Suprapubic skin (tissue), 4 donors: ENCODE measurements around the gene ANK2.

ENCODE experiments used
- POLR2A ChIP-seq, 2 donors: fragments of 450-650 bp; IDR thresholded peaks; one replicate each; pipeline ENCODE4 v1.6.1; 2017; ENCODE audit warnings: antibody characterized with exemption in 2 of 2, mild to moderate bottlenecking in 2 of 2, moderate library complexity in 2 of 2
- POLR2AphosphoS5 ChIP-seq, 3 donors: sonication (generic); formaldehyde crosslinking; IDR thresholded peaks; one replicate each; pipeline ENCODE4 v1.6.1; 2017; ENCODE audit warnings: antibody characterized with exemption in 3 of 3

GRCh38 chr4:113024388-113024787 is 25.1 kb upstream of the ANK2 start:
- TF ChIP-seq POLR2AphosphoS5 (IDR thresholded peaks at IDR 0.05) = no peak
- no peak for TF ChIP-seq POLR2A (IDR thresholded peaks at IDR 0.05)
